Mesenteric fat pad (tissue), 1 donor: Measurements from ENCODE around the gene TTN. TPM values are rescaled to one million over a fixed set of nuclear protein-coding genes. Genes with fewer than 3 reads are reported as not detected.

Source experiments
- DNase-seq: peaks from one replicate; pipeline ENCODE4 v3.0.0-alpha.2; 2020; ENCODE audit warnings: low spot score
- long read RNA-seq: library from polyadenylated mRNA; unstranded; transcript quantifications from one replicate; pipeline ENCODE4 v2.0.0, GENCODE V29; 2020
- total RNA-seq: library from RNA; stranded (reverse); fragmentation: NEBNext Ultra II Directional; extraction: Animal tissue kit (Norgen Biotek cat#: 25700); gene quantifications from one replicate; pipeline ENCODE4 v1.2.1, GENCODE V29; 2021
- donor health status: DM: yes; HTN: yes; CAD: no.

TTN gene
- 12.0 TPM for total RNA-seq
- long read RNA-seq, partial matches to known transcripts: 0 of 6 reads
- long read RNA-seq, other reads (novel, unspliced or antisense): 6 of 6 reads

- DNase-seq: no peak
Measured at GRCh38 chr2:178807227-178808008, at the start of gene TTN. Gene TTN (minus strand): TSS chr2:178807423. CDS start chr2:178804642, 2,781 bp downstream.

DNA sequence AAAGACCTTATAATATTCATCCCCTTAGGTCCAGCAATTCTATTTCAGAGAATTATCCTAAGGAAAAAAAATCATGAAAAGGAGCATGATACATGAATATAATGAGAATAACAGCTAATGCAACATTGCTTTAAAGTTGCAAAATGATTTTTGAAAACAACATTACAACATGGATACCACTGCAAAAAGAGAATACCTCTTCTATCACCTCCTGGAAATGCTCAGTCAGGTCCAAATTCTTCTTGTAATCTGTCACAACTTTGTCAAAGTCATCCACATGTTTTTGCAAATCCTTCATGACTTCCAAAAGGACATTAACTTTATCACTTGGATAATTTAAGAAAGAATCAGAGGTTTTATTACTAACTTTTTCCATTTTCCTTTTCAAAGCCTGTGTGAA, 47.9 kb upstream of the TTN start:
- DNase-seq: no peak

DNA sequence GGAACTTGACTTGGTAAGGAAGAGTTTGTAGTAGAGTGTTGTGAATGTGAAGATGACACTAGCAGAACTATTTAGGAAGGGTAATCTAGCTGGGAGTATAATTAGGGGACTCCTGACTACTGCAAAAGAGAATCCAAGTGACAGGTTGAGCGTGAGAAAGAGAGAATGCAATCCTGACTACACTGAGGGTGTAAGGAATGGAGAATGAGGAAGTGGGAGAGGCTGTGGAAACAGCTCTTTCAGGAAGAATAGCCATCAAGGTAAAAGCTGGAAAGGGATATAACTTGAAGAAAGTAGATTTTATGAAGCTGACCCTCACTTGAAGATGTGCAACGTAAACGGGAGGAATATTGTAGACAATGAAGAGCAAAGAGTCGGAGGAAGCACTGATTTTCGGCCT, 41.1 kb upstream of the TTN start:
- no peak for DNase-seq

GRCh38 chr2:178846458-178846802, 39.2 kb upstream of the TTN start:
- DNase-seq: no peak

DNA sequence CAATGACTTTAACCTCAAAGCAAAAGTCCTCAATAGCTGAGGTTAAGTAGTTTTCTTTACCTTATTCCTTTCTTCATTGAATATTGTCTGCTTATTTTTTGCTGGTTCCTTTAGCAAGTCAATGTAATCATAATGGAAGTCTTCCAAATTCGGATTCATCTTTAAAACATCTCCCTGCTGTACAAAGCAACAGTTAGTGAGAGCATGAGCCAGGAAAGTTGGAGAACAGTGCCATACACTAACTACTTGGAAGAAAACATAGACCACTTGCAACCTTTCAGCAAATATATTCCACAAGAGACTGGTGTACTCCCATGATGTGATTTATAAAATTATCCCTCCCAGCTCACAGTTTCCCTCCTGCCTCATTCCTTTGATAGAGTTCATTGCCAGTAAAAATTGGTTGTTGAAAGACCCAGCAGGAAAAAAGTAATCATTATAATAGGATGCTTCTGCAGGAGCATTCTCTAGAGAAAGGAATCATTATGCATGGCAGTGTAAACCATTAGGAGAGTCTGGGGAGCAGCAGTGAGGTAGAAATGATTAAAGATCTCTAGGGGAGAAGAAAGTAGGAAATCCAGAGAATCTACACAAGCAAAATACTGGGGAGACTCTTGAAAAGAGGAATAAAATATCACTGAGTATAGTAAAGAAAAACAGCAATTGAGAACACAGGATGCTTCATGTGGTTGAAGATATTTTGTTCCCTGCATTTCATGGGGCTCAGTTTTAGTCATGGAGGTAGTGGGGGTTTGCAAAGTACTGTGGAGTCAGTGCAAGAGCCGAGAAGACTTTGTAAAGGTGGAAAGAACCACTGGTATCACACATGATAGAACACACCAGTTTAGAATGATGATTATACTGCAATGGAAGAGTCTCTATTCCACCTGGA, 38.6 kb upstream of the TTN start:
- DNase-seq: no peak

DNA sequence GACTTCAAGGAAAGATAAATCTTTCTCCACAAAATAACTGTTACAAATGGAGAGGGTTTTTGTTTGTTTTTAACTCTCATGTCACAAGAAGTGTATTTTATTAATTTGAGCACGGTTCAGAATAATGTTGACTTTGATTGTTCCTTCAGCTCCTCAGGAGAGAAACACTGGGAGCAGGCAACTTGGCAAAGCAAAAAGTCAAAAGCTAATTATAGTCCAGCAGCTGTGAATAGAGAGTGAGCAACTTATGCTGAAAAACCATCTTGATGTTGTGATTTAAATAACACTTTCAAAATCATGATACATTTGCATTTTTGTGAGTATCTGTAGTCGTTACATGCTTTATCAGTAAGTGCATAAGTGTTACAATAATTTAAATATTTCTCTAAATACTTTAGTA, 37.5 kb upstream of the TTN start:
- no peak for DNase-seq

DNA sequence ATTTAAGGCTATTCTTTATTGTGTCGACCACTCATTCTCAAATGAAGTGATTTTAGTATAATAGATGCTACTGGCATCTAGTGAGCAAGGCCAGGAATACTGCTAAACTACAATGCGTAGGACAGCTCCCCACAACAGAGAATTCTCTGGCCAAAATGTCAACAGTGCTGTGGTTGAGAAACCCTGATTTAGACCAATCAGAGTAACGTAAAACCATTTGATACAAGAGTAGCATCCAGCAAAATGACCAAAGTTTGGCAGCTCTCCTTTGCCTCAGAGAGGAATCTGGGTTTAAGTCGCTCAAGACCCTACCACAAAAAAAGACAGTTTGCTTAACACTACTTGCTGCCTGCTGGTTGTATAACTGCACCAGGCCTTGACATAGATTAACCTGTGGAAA, 37.0 kb upstream of the TTN start:
- DNase-seq: no peak

GRCh38 chr2:178843697-178844096, 36.5 kb upstream of the TTN start:
- no peak for DNase-seq

DNA sequence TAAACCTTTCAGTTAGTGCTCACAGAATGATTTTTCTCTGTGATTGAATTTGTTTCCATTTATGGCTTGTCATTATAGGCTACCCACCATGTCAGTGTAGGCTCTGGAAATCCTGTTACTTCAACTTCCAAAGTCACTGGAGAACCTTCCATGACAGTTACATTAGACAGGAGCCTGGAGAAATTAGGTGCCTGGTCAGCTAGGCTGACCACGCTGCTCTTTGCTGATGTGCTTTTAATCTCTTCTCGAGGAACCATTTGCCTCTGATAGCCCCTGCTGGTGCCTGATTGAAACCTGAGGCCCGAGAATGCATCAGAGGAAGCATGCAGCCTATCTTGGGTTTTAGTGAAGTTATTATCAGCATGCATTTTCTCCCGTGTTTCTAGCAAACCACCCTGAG, 29.6 kb upstream of the TTN start:
- DNase-seq: no peak

DNA sequence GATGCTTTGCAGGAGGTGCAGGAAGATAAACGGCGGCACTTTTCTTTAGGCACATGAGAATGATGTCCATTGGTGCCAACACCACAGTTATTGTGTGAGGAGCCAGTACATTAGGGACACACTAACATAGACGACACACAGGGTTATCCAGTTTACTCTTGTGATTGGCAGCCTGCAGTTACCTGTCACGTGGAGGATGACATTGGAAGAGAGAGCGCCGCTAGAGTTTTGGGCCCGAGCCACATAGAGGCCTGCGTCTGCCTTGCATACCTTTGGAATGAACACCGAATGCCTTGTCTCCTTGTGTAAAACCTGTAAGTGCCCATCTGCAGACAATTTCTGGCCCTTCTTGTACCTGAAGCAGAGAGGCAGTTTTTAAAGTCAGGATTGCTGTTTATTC, 26.9 kb upstream of the TTN start:
- no peak for DNase-seq

GRCh38 chr2:178833382-178833781, 26.2 kb upstream of the TTN start:
- DNase-seq: no peak

DNA sequence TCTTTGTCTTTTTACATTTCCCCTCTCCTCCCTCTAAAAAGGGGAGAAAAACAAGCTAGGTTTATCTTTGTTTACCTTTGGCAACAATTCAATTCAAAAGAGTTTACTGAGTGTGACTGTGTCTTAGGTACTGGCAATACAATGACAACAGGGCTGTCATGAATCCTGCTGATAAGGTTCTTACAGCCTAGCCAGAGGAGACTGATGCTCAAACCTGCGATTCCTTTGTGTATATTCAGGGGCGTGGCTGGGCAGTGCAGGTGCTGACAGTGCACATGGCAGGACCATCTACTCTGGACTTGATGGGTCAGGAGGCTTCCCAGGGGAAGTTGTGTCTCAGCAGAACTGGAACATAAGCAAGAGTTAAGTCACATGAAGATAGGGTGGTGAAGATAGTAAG, 23.2 kb upstream of the TTN start:
- DNase-seq: no peak

DNA sequence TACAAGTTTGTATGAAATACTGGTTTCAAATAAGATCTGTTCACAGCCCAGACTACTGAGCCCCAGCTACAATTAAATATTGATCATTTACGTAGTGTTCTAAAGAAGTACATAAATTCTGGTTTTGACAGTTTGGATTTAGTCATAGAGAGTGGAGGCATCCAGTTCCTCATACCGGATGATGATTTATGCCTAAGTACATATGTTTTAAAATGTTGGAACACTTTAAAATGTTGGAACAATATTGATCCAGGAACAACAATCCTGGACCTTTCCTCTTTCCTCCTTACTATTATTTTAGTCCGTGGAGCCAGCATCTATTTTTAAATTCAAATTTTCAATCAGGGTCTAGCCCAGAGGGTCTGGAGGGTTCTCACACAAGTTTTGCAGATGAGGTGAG, 22.8 kb upstream of the TTN start:
- no peak for DNase-seq

DNA sequence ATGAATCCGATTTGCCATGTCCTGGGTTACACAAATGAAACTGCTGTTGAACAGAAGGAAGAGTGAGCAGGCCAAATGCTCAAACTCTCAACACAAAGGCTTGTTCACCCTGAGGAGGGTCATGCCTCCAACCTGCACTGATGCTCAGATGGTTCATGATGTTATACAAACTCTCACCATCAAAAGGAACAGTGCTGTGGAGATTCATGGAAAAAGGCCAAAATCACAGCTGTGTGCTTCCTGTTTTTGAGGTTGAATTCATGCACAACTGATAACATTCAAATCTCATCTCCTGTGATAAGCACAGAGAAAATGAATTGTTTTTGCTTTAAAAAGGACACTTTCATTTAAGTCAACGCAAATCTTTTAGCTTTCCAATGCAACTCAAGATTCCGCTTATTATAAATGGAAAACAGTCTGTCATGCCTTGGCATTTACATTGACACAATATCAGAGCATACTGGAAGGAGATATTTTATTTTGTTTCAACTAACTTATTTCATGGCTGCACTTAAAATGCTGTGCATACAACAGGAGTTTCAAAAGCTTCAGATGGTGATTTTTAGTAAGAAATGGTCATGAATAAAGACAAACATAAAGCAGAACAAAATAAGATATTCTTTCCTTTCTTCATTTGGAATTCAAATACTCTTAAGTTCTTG, 22.2 kb upstream of the TTN start:
- no peak for DNase-seq

DNA sequence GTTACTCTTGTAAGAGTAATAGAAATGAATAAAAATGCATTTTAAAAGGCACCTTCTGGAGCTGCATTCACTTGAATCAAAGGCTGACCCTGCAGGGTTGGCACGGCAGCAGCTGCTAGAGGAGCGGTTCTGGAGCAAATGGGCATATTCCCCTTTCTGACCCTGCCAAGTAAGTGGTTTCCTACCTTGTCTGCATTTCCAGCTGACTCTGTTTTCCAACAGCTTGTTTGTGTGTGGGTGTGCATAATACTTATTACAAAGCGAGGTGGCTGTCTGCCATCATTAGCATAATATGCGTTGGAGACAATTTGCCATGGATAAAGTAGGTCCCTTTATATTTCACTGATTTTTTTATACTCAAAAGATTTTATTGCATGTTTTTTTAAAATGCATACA, 21.3 kb upstream of the TTN start:
- DNase-seq: no peak

- no peak for DNase-seq
Measured at GRCh38 chr2:178827739-178828485, 20.7 kb upstream of the TTN start.

DNA sequence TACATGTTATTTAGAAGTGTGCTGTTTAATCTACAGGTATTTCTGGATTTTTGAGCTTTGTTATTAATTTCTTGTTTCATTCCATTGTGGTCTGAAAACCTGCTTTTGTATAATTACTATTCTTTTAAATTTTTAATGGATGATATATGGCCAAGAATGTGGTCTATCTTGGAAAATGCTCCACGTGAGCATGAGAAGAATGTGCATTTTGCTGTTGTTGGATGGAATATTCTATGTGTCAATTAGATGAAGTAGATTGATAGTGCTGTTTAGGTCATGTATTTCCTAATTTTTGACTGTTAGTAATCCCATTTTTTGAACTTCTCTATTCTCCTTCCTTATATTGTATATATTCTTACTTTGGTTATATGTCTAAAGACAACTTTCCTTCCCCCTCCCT, 19.9 kb upstream of the TTN start:
- DNase-seq: no peak

DNA sequence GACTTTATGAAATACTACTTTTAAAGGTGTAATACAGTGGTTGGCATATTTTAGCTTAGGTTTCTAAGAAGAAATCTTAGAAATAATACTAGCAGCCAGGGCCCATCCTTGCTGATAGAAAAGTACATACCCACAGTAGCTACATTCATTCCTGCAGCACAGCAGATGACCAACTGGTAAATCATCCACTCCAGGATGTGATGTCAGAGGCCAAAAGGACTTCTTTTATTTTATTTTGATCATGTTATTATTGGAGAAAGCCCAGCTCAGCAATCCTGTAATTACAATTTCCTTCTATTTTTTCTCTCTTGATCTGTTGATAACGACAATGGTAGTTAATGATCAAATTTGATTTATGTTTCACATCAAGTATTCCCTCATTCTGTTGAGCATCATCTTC, 18.0 kb upstream of the TTN start:
- DNase-seq: no peak

DNA sequence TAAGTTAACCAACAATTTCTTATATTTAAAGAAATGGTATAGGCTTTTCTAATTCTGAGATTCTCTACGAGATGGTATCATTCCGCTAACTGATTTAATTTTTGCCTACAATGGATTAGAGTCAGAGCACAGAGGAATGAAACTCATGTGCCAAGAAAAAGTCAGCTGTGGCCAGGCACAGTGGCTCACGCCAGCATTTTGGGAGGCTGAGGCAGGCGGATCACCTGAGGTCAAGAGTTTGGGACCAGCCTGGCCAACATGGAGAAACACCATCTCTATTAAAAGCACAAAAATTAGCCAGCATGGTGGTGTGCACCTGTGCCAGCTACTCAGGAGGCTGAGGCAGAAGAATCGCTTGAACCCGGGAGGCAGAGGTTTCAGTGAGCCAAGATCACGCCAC, 17.0 kb upstream of the TTN start:
- no peak for DNase-seq

- DNase-seq: no peak
Measured at GRCh38 chr2:178819992-178820391, 12.8 kb upstream of the TTN start.

- DNase-seq: no peak
Measured at GRCh38 chr2:178819147-178819875, 12.1 kb upstream of the TTN start.
